ENCODE data around the gene BTBD3. TPM values are rescaled to one million over a fixed set of nuclear protein-coding genes. Genes with fewer than 3 reads are reported as not detected.

BTBD3 gene
- total and polyA plus RNA-seq, 7 donors = 14.6 to 47.6 (median 26.8) TPM

GRCh38 chr20:11926292-11926998 lies 8.8 kb downstream of the BTBD3 start:
- Histone ChIP-seq H3K4me3 (no peak overlapping the region), H3K27me3 (no peaks in the 10 kb centered on the region), H3K36me3 (peaks cover 0 to 24% (median 2%) of the 10 kb centered on the region in 4 donors), H3K4me1 (peaks cover 0 to 13% (median 10%) of the 10 kb centered on the region in 4 donors), H3K27ac (no peak overlapping the region), H3K9me3 (no peaks in the 10 kb centered on the region)
- WGBS, 2 donors = 90 to 93% methylated on average over 4 of the region's 4 CpGs
- no peak for DNase-seq
- intact Hi-C loops (cut with DNase I) = no loop called here
- TF ChIP-seq POLR2A (IDR thresholded peaks at IDR 0.05) (no peak), EP300 (IDR thresholded peaks at IDR 0.05) (no peak), POLR2AphosphoS5 (IDR thresholded peaks at IDR 0.05) (no peak)
- TF ChIP-seq, protein P1, sequence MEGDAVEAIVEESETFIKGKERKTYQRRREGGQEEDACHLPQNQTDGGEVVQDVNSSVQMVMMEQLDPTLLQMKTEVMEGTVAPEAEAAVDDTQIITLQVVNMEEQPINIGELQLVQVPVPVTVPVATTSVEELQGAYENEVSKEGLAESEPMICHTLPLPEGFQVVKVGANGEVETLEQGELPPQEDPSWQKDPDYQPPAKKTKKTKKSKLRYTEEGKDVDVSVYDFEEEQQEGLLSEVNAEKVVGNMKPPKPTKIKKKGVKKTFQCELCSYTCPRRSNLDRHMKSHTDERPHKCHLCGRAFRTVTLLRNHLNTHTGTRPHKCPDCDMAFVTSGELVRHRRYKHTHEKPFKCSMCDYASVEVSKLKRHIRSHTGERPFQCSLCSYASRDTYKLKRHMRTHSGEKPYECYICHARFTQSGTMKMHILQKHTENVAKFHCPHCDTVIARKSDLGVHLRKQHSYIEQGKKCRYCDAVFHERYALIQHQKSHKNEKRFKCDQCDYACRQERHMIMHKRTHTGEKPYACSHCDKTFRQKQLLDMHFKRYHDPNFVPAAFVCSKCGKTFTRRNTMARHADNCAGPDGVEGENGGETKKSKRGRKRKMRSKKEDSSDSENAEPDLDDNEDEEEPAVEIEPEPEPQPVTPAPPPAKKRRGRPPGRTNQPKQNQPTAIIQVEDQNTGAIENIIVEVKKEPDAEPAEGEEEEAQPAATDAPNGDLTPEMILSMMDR (IDR thresholded peaks at IDR 0.05) = no peak

DNA sequence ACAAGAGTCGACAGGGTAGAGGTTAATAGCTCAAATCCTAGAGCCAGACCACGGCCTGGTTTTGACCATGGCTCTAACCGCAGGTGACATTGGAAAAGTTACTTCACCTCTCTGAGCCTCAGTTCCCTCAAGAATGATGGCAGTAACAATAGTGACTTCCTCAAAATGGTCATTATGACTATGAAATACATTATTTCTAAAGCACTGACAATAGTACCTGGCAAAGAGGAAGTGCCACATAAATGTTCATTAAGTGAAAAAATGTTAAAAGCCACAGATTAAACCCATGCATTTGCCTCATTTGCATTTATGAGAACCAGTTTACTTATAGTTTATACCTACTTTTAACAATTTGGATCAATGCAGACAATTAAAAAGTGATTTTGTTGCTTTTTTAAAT lies 12.3 kb downstream of the BTBD3 start:
- Histone ChIP-seq H3K4me1 (peaks cover 0 to 3% (median 3%) of the 10 kb centered on the region in 4 donors), H3K27me3 (no peaks in the 10 kb centered on the region), H3K9me3 (no peaks in the 10 kb centered on the region), H3K36me3 (peaks cover 0 to 6% (median 0%) of the 10 kb centered on the region in 4 donors), H3K27ac (no peak overlapping the region), H3K4me3 (no peak overlapping the region)
- intact Hi-C loops (cut with DNase I) = no loop called here
- TF ChIP-seq POLR2A (IDR thresholded peaks at IDR 0.05) = no peak
- DNase-seq = no peak
- WGBS, 2 donors = 94 to 97% methylated on average over 3 of the region's 3 CpGs

GRCh38 chr20:11935212-11936154 lies 17.8 kb downstream of the BTBD3 start:
- H3K27me3 ChIP-seq = no peaks in the 10 kb centered on the region
- no peaks in the 10 kb centered on the region for H3K36me3 ChIP-seq
- no peak for DNase-seq
- 80 to 96% methylated on average over 8 of the region's 8 CpGs for WGBS, 2 donors
- no peaks in the 10 kb centered on the region for H3K9me3 ChIP-seq
- no peak overlapping the region for H3K4me3 ChIP-seq
- H3K27ac ChIP-seq = no peak overlapping the region
- TF ChIP-seq POLR2A (IDR thresholded peaks at IDR 0.05) (no peak), POLR2AphosphoS5 (IDR thresholded peaks at IDR 0.05) (no peak), EP300 (IDR thresholded peaks at IDR 0.05) (no peak)
- TF ChIP-seq, protein P1 (IDR thresholded peaks at IDR 0.05) = no peak
- H3K4me1 ChIP-seq = no peaks in the 10 kb centered on the region
- intact Hi-C loops (cut with DNase I) = no loop called here

GRCh38 chr20:11936157-11936556 lies 18.5 kb downstream of the BTBD3 start:
- H3K4me1 ChIP-seq = no peaks in the 10 kb centered on the region
- TF ChIP-seq POLR2A (IDR thresholded peaks at IDR 0.05) (no peak), EP300 (IDR thresholded peaks at IDR 0.05) (no peak), POLR2AphosphoS5 (IDR thresholded peaks at IDR 0.05) (no peak)
- TF ChIP-seq, protein P1 (IDR thresholded peaks at IDR 0.05) = no peak
- 47 to 77% methylated on average over 6 of the region's 6 CpGs for WGBS, 2 donors
- no peak for DNase-seq
- H3K27me3 ChIP-seq = no peaks in the 10 kb centered on the region
- intact Hi-C loops (cut with DNase I) = no loop called here
- H3K36me3 ChIP-seq = no peaks in the 10 kb centered on the region
- H3K27ac ChIP-seq = no peak overlapping the region
- H3K4me3 ChIP-seq = no peak overlapping the region
- H3K9me3 ChIP-seq = no peaks in the 10 kb centered on the region

- intact Hi-C loops (cut with DNase I) = no loop called here
- Histone ChIP-seq H3K36me3 (no peaks in the 10 kb centered on the region), H3K4me1 (no peaks in the 10 kb centered on the region), H3K27me3 (no peaks in the 10 kb centered on the region), H3K9me3 (no peaks in the 10 kb centered on the region), H3K27ac (no peak overlapping the region), H3K4me3 (no peak overlapping the region)
- DNase-seq = no peak
- TF ChIP-seq, protein P1 (IDR thresholded peaks at IDR 0.05) = no peak
- TF ChIP-seq EP300 (IDR thresholded peaks at IDR 0.05) = no peak
- no peak for TF ChIP-seq POLR2A (IDR thresholded peaks at IDR 0.05)
- TF ChIP-seq POLR2AphosphoS5 (IDR thresholded peaks at IDR 0.05) = no peak
These were observed 19.5 kb downstream of the BTBD3 start for GRCh38 chr20:11937230-11937629.
